Stimulated activated CD8-positive, alpha-beta memory T cell treated with anti-CD3 and anti-CD28 coated beads, Interleukin-15, amount 100 ng/mL, for 4 hours (primary cell): ENCODE measurements around the gene TSPYL6.

Source experiments
- DNase-seq, 2 donors: peaks; one replicate each; pipeline ENCODE4 v3.0.0-alpha.2; 2020; ENCODE audit warnings: low read depth in 2 of 2

TSPYL6 gene

DNA sequence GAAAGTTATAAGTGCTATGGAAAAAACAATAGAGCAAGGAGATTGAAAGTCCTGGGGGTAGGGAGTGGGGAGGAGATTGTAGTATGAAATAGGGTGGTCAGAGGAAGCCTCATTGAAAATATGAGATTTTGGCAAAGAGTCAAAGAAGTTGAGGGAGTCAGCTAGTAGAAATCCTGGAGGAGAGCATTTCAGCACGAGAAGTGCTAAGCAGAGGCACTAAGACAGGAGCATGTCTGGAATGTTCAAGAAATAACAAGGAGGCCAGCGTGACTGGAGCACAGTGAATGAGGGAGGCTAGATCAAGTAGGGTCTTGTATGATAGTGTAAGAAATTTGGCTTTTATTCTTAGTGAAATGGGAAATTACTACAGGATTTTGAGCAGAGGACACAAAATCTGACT is 2.1 kb upstream of the TSPYL6 start:
- DNase-seq = no peak

DNA sequence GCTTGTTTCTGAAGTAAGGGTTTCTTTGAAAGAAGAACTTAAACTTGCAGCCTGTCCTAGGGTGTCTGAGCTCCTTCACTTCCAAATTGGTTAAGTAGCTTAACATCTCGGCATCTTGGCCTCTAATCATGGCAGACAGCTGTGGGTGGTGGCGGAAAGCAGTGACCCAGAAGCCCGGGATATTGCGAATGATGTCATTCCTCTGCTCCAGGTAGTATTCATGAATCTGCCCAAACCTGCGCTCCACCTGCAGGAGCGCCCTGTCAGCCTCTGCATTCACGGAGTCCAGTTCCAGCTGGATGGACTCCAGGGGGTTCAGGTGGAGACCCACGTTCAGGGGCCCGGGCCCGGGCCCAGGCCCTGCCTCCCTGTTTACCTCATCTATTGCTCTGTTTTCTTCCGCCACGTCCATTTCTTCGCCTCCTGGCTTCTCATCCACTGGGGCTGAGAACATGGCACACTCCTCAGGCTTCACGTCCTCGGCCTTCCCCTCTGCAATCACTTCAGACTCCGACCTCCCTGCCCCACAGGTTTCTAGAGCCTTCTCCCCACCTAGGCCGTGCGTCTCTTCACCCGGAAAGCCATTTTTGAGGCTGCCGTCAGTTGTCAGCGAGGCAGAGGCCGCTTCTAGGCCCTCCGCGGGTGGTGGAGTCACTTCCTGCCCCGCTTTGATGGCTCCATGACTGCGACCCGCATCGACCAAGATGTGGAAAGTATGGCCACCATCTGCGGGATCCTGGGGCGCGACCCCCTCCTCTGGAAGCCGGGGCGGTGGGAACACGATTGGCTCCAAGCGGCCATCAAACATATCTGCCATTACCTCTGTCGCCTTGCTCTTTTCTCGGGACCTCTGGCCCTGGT is 569 bp downstream of the TSPYL6 start:
- no peak for DNase-seq

DNA sequence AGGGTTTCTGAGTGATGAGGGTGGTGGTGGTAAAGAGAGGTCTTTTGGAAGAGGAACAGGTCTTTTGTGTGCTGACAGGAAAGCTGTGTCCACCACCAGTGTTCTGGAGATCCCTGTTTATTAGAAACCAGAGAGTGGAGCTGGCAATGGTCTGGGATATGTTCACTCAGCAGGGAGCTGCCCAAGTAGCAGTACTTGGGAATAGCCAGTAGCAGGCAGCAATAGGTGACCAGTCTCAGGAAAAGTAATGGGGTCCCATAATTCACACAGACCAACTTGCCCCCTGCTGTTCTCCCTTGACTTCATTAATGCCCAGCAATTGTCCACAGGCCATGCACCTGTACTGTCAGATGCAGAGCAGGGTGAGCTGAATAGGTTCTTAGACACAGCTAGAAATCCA is 1.8 kb downstream of the TSPYL6 start:
- no peak for DNase-seq

DNA sequence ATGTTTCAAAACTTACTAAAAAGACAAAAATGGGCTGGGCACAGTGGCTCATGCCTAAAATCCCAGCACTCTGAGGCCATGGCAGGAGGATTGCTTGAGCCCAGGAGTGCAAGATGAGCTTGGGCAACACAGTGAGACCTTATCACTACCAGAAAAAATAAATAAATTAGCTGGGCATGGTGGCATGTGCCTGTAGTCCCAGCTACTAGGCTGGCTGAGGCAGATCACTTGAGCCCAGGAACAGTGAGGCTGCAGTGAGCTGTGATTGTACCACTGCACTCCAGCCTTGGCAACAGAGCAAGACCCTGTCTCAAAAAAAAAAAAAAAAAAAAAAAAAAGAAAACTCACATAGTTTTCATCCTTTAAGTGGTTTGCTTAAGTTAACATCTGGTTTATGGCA is 6.4 kb downstream of the TSPYL6 start:
- no peak for DNase-seq

DNA sequence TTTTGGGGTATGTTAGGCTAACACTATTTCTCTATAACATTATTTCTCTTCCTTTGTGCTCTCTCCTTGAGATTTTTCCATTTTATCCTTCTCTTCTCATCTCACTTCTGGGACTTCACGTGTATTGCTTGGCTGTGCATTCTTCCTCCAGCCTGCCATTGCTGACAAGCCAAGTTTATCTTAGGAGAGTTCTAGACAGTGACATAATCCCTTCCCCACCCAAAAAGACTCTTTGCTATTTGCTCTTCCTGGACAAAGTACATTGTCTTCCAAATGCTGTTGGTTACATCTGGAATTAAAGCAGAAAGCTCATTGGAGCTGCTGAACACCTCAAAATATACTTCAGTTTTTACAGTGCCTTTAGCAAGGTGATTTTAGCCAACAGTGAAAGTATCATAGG is 8.9 kb downstream of the TSPYL6 start:
- DNase-seq = no peak

DNA sequence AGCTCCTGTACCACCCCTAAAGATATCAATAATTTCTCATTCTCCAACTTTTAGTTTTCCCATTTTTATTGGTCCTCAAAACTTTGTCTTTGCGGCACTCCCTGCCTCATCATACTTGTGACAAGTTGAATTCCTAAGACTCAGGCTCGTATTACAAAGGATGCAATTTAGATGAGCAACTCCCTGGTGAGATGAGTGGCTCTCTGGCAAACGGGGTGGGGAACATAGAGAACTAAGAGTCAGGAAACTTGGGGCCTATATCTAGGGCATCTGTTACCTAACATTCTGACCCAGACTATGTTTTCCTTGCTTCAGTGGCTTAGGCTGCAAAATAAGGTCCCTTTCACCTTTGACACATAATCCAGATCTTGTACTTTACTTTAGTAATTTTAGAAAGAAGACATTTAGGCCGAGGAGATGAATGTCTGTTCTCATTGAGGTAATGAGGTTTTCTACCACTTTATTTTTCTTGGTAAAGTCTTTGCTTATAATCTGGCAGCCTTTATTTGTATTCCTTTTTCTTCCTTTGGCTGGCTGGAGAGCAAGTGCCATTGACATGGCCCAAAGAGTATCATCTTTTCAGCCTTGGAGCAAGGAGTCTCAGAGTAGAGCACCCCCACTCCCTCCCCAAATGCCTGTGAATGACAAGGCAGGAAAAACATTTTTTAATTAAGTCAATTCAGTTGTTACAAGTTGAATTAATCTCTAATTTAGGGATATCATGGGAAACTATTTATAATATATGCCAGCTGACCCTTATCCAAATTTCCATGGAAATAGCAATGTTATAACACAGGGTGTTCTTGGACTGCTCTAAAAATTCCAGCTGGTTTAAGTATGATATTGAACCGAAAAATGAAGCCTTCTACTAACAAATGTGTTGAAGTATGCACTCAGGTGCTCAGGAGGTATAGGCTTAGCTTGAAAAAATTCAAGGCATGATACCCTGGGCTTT is 15.2 kb downstream of the TSPYL6 start:
- DNase-seq = no peak

DNA sequence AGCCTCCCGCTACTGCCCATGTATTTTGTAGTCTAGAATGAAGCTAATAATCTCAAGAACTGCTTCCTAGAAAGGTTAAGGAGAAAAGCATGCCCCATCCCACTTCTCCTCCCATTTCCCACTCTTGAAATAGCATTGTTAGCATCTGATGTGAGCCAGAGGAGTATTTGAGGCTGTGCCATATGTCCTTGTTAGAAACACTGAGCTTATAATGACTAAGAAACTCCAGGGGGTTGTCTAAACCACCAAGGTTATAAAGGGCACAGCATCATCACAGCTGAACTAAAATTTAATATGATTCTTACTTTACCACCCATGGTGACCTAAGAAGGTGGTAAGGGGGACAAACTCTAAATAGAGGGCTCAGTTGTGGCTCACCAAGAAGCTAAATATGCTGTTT is 16.6 kb downstream of the TSPYL6 start:
- DNase-seq = no peak

DNA sequence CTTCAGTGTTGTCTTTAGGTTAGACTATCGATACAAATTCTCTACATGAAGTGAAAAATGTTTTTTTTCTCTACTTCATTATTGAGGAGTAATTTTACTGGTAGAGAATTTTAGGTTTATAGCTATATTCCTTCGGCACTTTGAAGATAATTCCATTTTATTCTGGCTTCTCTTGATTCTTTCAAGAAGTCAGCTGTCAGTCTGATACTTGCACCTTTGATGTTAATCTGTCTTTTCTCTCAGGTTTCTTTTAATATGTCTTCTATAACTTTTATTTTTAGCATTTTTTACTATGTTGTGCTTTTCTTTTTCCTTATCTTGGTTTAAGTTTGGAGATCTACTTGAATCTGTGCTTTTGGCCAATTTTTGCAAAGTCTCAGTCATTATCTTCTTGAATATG is 18.6 kb downstream of the TSPYL6 start:
- no peak for DNase-seq

DNA sequence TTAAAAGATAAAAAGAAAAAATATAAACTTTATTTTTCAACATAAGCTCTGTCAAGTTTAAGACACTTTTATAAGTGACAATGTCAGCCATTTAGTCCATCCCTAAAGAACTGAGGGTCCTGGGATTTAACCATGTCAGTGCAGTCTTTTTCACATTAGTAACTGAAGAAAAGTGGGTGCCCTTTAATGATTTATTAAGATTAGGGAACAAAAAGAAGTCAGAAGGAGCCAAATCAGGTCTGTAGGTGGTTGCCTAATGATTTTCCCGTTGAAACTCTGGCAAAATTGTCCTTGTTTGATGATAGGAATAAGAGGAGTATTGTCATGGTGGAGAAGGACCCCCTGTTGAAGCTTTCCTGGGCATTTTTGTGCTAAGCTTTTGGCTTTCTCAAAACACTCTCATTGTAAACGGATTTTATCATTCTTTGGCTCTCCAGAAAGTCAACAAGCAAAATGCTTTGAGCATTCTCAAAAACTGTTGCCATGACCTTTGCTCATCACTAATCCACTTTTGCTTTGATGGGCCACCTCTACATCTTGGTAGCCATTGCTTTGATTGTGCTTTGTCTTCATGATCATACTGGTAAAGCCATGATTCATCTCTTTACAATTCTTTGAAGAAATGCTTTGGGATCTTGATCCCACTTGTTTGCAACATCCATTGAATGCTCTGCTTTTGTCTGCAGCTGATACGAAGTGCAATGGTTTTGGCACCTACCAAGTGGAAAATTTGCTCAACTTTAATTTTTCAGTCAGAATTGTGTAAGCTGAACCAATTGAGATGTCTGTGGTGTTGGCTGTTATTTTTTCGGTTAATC is 22.0 kb downstream of the TSPYL6 start:
- no peak for DNase-seq

DNA sequence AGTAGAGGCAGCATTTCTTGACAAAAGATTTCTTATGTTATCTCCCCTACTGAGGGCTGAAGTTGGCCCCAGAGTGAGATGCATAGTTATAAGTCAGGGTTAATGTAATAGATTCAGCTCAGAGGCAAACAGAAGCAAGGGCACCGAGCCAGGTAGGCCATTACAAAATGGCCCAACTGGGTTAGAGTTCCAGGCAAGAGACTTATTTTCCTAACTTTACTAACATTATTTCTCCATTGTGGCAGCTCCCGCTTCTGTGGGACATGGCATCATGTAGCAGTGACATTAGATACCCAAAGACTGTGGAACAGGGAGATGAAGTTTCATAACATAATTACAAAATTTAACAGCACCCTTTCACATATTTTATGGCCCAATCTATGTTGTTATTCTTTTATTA is 27.1 kb downstream of the TSPYL6 start:
- DNase-seq = no peak

DNA sequence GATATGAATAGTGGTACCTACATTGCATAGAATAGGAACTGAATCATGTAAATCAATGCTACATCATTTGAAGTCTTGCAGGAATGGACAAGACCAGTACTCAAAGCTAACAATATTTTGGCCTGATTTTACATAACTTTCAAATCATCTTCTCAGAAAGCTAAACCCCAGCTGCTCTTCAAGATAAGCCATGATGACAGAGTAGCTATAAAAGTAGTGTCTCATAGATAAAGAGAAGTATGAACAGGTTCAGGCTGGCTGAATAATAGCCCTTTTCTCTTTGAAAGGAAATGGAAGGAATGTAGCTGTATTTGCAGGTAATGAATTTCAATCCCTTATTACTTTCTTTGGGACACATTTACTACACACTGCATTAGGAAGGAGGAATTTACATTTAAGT is 28.2 kb downstream of the TSPYL6 start:
- no peak for DNase-seq

DNA sequence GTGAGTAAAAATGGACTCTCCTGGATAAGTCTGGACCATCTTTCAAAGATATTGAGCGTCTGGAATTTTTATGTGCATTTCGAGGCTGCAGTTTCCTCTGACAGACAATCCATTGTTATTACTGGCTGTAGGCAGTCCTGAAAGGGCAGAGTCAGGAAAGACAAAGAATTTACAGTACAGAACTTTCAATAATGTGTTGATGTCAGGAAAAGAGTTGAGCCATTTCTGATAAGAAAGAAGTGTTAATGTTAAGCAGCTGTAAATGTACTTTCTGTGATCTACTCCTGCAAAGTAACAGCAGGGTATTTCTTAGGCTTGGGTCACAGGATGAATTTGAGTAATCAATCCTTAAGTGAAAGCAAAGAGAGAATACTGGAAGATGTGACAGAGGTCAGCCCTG is 29.8 kb downstream of the TSPYL6 start:
- DNase-seq = no peak

DNA sequence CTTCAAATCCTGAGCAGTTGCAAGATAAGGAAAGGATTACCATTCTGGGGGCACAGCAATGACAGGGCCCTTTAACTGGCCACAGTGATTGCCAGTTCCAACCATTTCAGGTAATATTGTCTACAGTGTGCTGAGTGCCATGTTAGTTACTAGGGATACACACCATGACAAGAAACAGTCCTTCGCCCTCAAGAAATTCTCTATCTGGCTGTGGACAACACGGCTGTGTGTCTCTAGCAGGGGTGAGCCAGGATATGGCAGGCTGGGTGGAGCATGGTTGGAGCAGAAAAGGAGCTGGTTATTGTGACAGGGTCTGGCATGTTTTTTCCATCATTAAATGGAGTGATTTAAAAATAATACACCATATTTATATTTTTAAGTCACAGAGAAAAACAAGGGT is 31.0 kb downstream of the TSPYL6 start:
- no peak for DNase-seq

DNA sequence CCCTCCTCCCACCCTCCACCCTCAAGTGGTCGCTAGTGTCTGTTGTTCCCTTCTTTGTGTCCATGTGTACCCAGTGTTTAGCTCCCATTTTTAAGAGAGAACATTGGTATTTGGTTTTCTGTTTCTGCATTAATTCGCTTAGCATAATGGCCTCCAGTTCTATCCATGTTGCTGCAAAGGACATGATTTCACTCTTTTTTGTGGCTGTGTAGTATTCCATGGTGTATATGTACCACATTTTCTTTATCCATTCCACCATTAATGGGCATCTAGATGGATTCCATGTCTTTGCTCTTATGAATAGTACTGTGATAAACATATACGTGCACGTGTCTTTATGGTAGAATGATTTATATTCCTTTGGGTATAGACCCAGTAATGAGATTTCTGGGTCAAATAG is 42.9 kb downstream of the TSPYL6 start:
- no peak for DNase-seq

DNA sequence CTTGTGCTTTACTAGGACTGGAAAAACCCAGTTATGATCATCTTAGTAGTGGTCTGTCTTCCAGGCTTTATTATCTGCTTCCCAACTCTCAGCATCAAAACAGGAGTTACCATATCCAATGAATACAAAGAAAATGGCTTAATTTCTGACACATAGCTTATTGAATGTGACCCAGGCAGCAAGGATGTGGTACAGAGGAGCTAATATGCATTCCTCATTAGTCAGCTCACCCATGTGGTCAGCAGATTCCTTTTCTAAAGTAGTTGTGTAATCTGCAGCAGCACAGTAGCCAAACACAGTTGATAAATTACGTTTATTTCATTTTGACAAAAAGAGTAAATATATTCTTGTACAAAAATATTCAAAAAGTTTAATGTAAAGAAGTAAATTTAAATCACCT is 43.6 kb downstream of the TSPYL6 start:
- no peak for DNase-seq

DNA sequence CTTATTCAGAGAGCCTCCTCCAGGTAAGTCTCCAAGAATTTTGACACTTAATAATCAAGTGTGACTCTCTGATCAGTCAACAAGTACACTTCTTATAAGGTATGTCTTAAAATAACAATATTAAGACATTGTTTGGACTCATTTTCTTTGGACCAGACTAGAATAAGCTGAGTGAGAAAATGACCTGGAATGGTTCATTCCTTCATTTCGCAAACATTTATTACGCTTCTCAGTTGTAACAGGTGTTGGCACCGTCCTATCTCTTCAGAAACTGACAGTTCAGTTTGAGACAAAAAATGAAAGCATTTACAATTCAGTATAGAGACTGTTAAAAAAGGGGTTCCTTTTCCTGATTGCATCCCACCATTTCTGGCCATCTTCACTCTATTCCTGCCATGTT is 46.6 kb downstream of the TSPYL6 start:
- no peak for DNase-seq

DNA sequence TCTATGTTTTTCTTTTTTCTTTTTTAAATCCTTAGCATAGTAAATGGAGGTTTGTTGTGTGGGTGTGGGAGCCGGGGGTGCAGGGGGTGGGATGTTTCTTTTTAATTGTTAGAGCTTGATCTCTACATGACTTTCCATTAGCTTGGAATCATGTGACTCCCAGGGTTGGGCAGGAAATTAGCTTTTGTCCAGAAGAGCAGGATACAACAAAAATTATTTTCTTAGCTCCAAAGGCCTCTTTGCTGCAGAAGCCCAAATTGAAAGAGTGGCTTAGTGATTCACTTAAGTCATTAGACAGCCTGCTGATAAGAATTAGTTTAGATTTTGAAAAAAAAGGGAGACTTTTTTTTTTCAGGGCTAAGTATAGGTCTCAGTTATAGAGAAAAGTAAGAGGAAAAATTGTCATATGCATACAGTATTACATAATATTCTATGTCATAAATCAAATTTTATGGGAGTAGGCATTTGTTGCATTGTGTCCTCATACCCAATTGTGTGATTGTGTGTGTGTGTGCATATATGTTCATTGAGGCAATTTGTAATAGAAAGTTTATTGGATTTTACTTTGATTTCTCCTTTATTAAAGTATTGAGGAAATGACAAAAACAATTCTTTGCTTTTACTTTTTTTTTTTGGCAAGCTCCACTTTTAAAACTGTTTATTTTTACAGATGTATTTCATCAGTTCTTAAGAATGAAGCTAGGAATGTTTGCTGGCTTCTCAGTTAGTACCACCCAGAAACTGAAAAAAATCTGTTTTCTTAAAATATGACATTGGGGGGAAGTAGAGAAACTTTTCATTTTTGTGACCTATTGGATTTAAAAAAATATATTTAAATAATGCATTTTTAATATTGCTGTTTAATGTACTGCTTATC is 47.4 kb downstream of the TSPYL6 start:
- no peak for DNase-seq

DNA sequence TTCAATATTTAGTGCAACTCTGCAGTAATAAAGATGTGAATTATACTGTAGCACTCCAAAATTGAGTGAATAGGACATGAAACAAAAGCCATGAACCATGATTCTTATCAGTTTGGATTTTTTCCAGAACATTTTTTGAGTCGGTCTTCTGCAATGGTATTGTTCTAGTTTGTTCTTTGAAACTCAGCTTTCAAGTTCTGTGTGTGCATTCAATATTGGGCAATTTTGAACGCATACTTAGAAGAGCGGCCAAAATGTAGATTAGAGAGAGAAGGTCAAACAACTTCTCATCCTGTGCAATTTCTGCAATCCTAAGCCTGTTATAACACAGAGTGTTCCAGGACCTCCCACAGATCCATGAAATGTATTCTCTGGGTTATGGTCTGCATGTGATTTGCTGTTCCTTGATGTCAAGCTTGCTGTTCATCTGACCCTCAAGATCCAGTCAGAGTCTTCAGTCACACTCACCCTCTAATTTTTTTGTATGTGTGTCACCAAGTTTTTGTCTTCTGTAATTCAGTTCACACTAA is 48.3 kb downstream of the TSPYL6 start:
- DNase-seq = no peak

DNA sequence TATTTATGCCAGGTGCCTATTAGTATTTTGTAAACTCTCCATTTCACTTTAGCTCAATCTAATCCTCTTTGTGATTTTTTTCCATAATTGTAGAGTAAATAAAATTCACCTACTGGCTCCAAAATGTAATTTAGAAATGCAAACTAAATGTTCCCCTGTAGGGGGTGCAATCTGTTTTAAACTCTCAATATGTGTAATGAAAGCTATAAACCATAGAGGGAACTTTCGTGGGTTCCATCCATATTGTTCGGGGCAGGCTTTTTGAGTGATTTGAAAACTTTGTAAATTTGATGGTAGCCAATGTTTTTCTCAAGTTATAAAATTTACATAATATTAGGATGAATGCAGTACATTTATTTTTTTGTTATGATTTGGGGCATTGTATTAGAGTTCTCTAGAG is 49.4 kb downstream of the TSPYL6 start:
- DNase-seq = no peak

DNA sequence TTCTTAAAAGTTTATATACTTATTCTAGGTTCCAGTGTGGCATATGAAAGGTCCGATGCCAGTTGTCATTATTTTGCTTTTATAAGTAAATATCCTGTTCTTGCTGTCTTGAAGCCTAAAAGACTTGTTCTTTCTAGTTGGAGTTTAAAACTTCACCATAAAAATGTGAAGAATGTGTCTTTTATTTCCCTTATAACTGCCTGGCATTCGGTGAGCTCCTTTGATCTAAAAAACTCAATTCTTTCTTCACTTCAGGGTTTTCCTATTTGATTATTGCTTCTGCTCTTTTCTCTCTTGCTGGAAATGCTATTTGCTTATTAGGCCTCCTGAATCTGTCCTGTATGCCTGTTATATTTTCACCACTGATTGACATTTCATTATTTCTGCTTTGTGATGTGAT is 51.6 kb downstream of the TSPYL6 start:
- no peak for DNase-seq
